GM12878 (cell line): ENCODE results near the gene RGS14. TPM values are rescaled to one million over a fixed set of nuclear protein-coding genes. Genes with fewer than 3 reads are reported as not detected.

Experiments used
- BACH1 ChIP-seq: fragments of 450-650 bp; IDR thresholded peaks from 2 replicates; pipeline ENCODE4 v1.6.1; 2017; ENCODE audit warnings: mild to moderate bottlenecking, borderline replicate concordance
- BHLHE40 ChIP-seq, 2 experiments: fragments of 450-650 bp in 1 of 2; IDR thresholded peaks; 2 replicates each; pipeline ENCODE4 v1.6.1; 2011 to 2017; ENCODE audit warnings: low read depth in 2 of 2, borderline replicate concordance in 1 of 2, improper control_type of control experiment in 1 of 2, low read length in 1 of 2, mild to moderate bottlenecking in 1 of 2
- CBFB ChIP-seq: IDR thresholded peaks from 2 replicates; pipeline ENCODE4 v1.6.1; 2016; ENCODE audit warnings: antibody characterized with exemption, low read depth
- CBX5 ChIP-seq: sonication (generic); IDR thresholded peaks from 2 replicates; pipeline ENCODE4 v1.6.1; 2016; ENCODE audit warnings: low read depth, moderate library complexity, mild to moderate bottlenecking, inconsistent platforms
- GATAD2B ChIP-seq: fragments of 450-650 bp; conservative IDR thresholded peaks from 2 replicates; pipeline ENCODE4 v1.6.1; 2017; ENCODE audit warnings: low read depth, mild to moderate bottlenecking, moderate library complexity
- HCFC1 ChIP-seq: fragments of 150-350 bp; IDR thresholded peaks from 2 replicates; pipeline ENCODE4 v1.6.1; 2014; ENCODE audit warnings: low read length
- IKZF1 ChIP-seq: fragments of 450-650 bp; conservative IDR thresholded peaks from 2 replicates; pipeline ENCODE4 v1.6.1; 2017; ENCODE audit warnings: antibody characterized with exemption, mild to moderate bottlenecking
- MTA2 ChIP-seq: fragments of 450-650 bp; IDR thresholded peaks from 2 replicates; pipeline ENCODE4 v1.6.1; 2016; ENCODE audit warnings: low read depth, mild to moderate bottlenecking, moderate library complexity
- SIX5 ChIP-seq: IDR thresholded peaks from 2 replicates; pipeline ENCODE4 v1.6.1; 2011; ENCODE audit warnings: mild to moderate bottlenecking, low read depth, low read length, moderate library complexity; ENCODE audit not compliant: severe bottlenecking
- SPI1 ChIP-seq: IDR thresholded peaks from 2 replicates; pipeline ENCODE4 v1.6.1; 2011; ENCODE audit warnings: low read depth, mild to moderate bottlenecking, low read length, moderate library complexity, borderline replicate concordance; ENCODE audit not compliant: insufficient read depth
- SRF ChIP-seq, 2 experiments: IDR thresholded peaks; 2 replicates each; pipeline ENCODE4 v1.6.1; 2011; ENCODE audit warnings: low read depth in 2 of 2, low read length in 2 of 2, mild to moderate bottlenecking in 1 of 2, moderate library complexity in 1 of 2
- ZSCAN29 ChIP-seq: fragments of 450-650 bp; IDR thresholded peaks from 2 replicates; pipeline ENCODE4 v1.6.1; 2017; ENCODE audit warnings: mild to moderate bottlenecking, moderate library complexity
- polyA plus RNA-seq, 11 experiments: library from polyadenylated mRNA; depleted of rRNA in 4 of 11; unstranded in 6 of 11; stranded (reverse) in 5 of 11; fragments of >200 nt; fragmentation: Nextera tagmentation in 4 of 11; fragmentation: Illumina TruSeq in 1 of 11; extraction: Ambion mirVana in 4 of 11; extraction: Trizol in 1 of 11; gene quantifications; 1 replicate in 1 of 11; 2 replicates in 10 of 11; pipeline versions ENCODE4 v1.2.1 to v1.2.3, GENCODE V29; 2011 to 2016; ENCODE audit warnings: inconsistent platforms in 2 of 11, missing spikeins in 2 of 11, low read depth in 1 of 11
- total RNA-seq, 4 experiments: library from RNA; depleted of rRNA in 3 of 4; stranded (reverse); fragments of >200 nt in 3 of 4; fragmentation: Illumina TruSeq in 1 of 4; extraction: Trizol in 1 of 4; gene quantifications; 2 replicates each; pipeline versions ENCODE4 v1.2.1 to v1.2.3, GENCODE V29; 2013 to 2021
- TF ChIP-seq, protein P1 (sequence below): fragments of 450-650 bp; IDR thresholded peaks from 2 replicates; pipeline ENCODE4 v1.6.1; 2017; ENCODE audit warnings: mild to moderate bottlenecking, moderate library complexity
- TF ChIP-seq, protein P2 (sequence below): IDR thresholded peaks from 2 replicates; pipeline ENCODE4 v1.6.1; 2011; ENCODE audit warnings: low read depth, low read length, improper control_type of control experiment, borderline replicate concordance
- TF ChIP-seq, protein P3 (sequence below): fragments of 450-650 bp; IDR thresholded peaks from 2 replicates; pipeline ENCODE4 v1.6.1; 2017; ENCODE audit warnings: borderline replicate concordance
- TF ChIP-seq, protein P4 (sequence below): fragments of 450-650 bp; IDR thresholded peaks from 2 replicates; pipeline ENCODE4 v1.6.1; 2016; ENCODE audit warnings: mild to moderate bottlenecking, moderate library complexity, borderline replicate concordance

RGS14 gene
- total and polyA plus RNA-seq, 10 of the 15 experiments (the other 5 are each of a cell fraction or from before 2014, with no cell fraction given), result 0.19 to 88.7 (median 54.8) TPM

DNA sequence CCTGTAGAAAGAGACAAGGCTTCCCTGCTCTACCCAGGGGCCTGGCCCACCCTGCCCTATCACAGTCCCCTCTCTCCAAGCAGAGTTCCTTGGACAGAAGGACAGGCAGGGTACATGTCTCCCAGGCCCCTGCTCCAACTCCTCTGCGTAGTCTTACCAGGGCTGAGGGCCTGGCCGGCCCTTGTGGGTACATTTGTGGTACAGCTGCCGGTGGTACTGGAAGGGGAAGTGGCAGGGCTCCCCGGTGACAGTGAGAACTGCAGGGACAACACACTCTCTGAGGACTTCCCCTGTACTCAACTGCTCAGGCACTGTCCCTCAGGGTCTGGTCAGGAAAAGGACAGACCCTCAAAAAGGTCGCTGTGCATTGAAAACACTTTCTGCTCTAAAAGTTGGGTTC is 48.1 kb downstream of the RGS14 start (continued):
- TF ChIP-seq CBX5 (no peak), HCFC1 (no peak), BHLHE40 (IDR thresholded peaks at IDR 0.05; ENCODE audit: borderline replicate concordance in 1 of 2, low read depth in 2 of 2, low read length in 1 of 2) (peak in 1 of 2 experiments; percentile 28; a peak in 1 of 4 replicates), BACH1 (no peak), SRF (IDR thresholded peaks at IDR 0.05; ENCODE audit: low read depth in 2 of 2, low read length in 2 of 2) (no peak), SIX5 (no peak), SPI1 (peak; percentile 73; the same call in 1 of the 2 replicates), CBFB (no peak), MTA2 (peak; percentile 33; the same call in 1 of the 2 replicates), GATAD2B (0 out of 2 replicates have a peak, but pooled peaks have one; percentile 25), IKZF1 (peak; percentile 47), ZSCAN29 (no peak)
- TF ChIP-seq, protein P1, sequence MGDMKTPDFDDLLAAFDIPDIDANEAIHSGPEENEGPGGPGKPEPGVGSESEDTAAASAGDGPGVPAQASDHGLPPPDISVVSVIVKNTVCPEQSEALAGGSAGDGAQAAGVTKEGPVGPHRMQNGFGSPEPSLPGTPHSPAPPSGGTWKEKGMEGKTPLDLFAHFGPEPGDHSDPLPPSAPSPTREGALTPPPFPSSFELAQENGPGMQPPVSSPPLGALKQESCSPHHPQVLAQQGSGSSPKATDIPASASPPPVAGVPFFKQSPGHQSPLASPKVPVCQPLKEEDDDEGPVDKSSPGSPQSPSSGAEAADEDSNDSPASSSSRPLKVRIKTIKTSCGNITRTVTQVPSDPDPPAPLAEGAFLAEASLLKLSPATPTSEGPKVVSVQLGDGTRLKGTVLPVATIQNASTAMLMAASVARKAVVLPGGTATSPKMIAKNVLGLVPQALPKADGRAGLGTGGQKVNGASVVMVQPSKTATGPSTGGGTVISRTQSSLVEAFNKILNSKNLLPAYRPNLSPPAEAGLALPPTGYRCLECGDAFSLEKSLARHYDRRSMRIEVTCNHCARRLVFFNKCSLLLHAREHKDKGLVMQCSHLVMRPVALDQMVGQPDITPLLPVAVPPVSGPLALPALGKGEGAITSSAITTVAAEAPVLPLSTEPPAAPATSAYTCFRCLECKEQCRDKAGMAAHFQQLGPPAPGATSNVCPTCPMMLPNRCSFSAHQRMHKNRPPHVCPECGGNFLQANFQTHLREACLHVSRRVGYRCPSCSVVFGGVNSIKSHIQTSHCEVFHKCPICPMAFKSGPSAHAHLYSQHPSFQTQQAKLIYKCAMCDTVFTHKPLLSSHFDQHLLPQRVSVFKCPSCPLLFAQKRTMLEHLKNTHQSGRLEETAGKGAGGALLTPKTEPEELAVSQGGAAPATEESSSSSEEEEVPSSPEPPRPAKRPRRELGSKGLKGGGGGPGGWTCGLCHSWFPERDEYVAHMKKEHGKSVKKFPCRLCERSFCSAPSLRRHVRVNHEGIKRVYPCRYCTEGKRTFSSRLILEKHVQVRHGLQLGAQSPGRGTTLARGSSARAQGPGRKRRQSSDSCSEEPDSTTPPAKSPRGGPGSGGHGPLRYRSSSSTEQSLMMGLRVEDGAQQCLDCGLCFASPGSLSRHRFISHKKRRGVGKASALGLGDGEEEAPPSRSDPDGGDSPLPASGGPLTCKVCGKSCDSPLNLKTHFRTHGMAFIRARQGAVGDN, result peak; percentile 27; the same call in 1 of the 2 replicates
- TF ChIP-seq, protein P2, sequence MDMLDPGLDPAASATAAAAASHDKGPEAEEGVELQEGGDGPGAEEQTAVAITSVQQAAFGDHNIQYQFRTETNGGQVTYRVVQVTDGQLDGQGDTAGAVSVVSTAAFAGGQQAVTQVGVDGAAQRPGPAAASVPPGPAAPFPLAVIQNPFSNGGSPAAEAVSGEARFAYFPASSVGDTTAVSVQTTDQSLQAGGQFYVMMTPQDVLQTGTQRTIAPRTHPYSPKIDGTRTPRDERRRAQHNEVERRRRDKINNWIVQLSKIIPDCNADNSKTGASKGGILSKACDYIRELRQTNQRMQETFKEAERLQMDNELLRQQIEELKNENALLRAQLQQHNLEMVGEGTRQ, result no peak
- TF ChIP-seq, protein P3, sequence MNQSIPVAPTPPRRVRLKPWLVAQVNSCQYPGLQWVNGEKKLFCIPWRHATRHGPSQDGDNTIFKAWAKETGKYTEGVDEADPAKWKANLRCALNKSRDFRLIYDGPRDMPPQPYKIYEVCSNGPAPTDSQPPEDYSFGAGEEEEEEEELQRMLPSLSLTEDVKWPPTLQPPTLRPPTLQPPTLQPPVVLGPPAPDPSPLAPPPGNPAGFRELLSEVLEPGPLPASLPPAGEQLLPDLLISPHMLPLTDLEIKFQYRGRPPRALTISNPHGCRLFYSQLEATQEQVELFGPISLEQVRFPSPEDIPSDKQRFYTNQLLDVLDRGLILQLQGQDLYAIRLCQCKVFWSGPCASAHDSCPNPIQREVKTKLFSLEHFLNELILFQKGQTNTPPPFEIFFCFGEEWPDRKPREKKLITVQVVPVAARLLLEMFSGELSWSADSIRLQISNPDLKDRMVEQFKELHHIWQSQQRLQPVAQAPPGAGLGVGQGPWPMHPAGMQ, result no peak
- TF ChIP-seq, protein P4, sequence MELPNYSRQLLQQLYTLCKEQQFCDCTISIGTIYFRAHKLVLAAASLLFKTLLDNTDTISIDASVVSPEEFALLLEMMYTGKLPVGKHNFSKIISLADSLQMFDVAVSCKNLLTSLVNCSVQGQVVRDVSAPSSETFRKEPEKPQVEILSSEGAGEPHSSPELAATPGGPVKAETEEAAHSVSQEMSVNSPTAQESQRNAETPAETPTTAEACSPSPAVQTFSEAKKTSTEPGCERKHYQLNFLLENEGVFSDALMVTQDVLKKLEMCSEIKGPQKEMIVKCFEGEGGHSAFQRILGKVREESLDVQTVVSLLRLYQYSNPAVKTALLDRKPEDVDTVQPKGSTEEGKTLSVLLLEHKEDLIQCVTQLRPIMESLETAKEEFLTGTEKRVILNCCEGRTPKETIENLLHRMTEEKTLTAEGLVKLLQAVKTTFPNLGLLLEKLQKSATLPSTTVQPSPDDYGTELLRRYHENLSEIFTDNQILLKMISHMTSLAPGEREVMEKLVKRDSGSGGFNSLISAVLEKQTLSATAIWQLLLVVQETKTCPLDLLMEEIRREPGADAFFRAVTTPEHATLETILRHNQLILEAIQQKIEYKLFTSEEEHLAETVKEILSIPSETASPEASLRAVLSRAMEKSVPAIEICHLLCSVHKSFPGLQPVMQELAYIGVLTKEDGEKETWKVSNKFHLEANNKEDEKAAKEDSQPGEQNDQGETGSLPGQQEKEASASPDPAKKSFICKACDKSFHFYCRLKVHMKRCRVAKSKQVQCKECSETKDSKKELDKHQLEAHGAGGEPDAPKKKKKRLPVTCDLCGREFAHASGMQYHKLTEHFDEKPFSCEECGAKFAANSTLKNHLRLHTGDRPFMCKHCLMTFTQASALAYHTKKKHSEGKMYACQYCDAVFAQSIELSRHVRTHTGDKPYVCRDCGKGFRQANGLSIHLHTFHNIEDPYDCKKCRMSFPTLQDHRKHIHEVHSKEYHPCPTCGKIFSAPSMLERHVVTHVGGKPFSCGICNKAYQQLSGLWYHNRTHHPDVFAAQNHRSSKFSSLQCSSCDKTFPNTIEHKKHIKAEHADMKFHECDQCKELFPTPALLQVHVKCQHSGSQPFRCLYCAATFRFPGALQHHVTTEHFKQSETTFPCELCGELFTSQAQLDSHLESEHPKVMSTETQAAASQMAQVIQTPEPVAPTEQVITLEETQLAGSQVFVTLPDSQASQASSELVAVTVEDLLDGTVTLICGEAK, result no peak
